CD14-positive monocyte (primary cell): ENCODE measurements around the gene TAOK1. TPM values are rescaled to one million over a fixed set of nuclear protein-coding genes. Genes with fewer than 3 reads are reported as not detected.

ENCODE experiments used
- DNase-seq, 3 donors: peaks; one replicate each; pipeline ENCODE4 v3.0.0-alpha.2; 2011 to 2022
- H2AFZ ChIP-seq: 2 replicates; pipeline ENCODE4 v1.6.0; 2012; ENCODE audit warnings: mild to moderate bottlenecking, low read depth, low read length, inconsistent platforms; ENCODE audit not compliant: insufficient read depth, poor library complexity, severe bottlenecking
- H3K27ac ChIP-seq, 2 donors: 1 replicate in 1 of 2; 2 replicates in 1 of 2; pipeline ENCODE4 v1.5.1; 2012 to 2013; ENCODE audit warnings: low read length in 2 of 2, control low read depth in 1 of 2, inconsistent platforms in 1 of 2, low read depth in 1 of 2, mild to moderate bottlenecking in 1 of 2
- H3K27me3 ChIP-seq, 2 donors: one replicate each; pipeline versions ENCODE4 v1.6.0 to v1.6.1; 2011 to 2013; ENCODE audit warnings: low read length in 2 of 2; ENCODE audit not compliant: control insufficient read depth in 2 of 2, insufficient read depth in 2 of 2
- H3K36me3 ChIP-seq, 2 donors: replicated peaks in 1 of 2; 1 replicate in 1 of 2; 2 replicates in 1 of 2; pipeline versions ENCODE4 v1.5.1 to v1.6.1; 2012 to 2013; ENCODE audit warnings: low read length in 2 of 2, control low read depth in 1 of 2, inconsistent platforms in 1 of 2, mild to moderate bottlenecking in 1 of 2; ENCODE audit not compliant: insufficient read depth in 2 of 2, control insufficient read depth in 1 of 2
- H3K4me1 ChIP-seq, 2 donors: 1 replicate in 1 of 2; 2 replicates in 1 of 2; pipeline versions ENCODE4 v1.5.1 to v1.6.1; 2012 to 2013; ENCODE audit warnings: low read length in 2 of 2, control low read depth in 1 of 2, inconsistent platforms in 1 of 2, mild to moderate bottlenecking in 1 of 2, moderate library complexity in 1 of 2; ENCODE audit not compliant: insufficient read depth in 2 of 2, control insufficient read depth in 1 of 2
- H3K4me2 ChIP-seq: replicated peaks from 2 replicates; pipeline ENCODE3; 2012; ENCODE audit warnings: low read length, moderate library complexity, mild to moderate bottlenecking; ENCODE audit not compliant: poor library complexity, severe bottlenecking; ENCODE audit errors: extremely low read depth
- H3K4me3 ChIP-seq, 3 experiments: fragments of 200-600 bp in 1 of 3; sonication (generic) in 1 of 3; replicated peaks in 1 of 3; 1 replicate in 2 of 3; 2 replicates in 1 of 3; pipeline ENCODE4 v1.5.1; 2011 to 2013; ENCODE audit warnings: low read length in 3 of 3, mild to moderate bottlenecking in 3 of 3, control low read depth in 2 of 3, low read depth in 2 of 3, inconsistent platforms in 1 of 3, moderate library complexity in 1 of 3
- H3K79me2 ChIP-seq: 2 replicates; pipeline ENCODE4 v1.6.0; 2012; ENCODE audit warnings: mild to moderate bottlenecking, control low read depth, inconsistent platforms, low read length, moderate library complexity; ENCODE audit not compliant: insufficient read depth
- H3K9ac ChIP-seq: 2 replicates; pipeline ENCODE4 v1.6.0; 2017; ENCODE audit warnings: low read length, mild to moderate bottlenecking; ENCODE audit not compliant: insufficient read depth, poor library complexity, severe bottlenecking
- H3K9me3 ChIP-seq, 2 donors: replicated peaks in 1 of 2; 1 replicate in 1 of 2; 2 replicates in 1 of 2; pipeline versions ENCODE4 v1.5.1 to v1.6.1; 2012 to 2013; ENCODE audit warnings: low read length in 2 of 2, control low read depth in 1 of 2; ENCODE audit not compliant: control insufficient read depth in 1 of 2, insufficient read depth in 1 of 2
- H4K20me1 ChIP-seq: 2 replicates; pipeline ENCODE4 v1.6.0; 2012; ENCODE audit warnings: mild to moderate bottlenecking, low read length, control low read depth, moderate library complexity; ENCODE audit not compliant: insufficient read depth
- H3K27ac Mint-ChIP-seq, 7 donors: one replicate each; pipeline ENCODE4 v1.8.0; 2020; ENCODE audit warnings: mild to moderate bottlenecking in 7 of 7, mixed read lengths in 7 of 7, moderate library complexity in 6 of 7, inconsistent platforms in 2 of 7
- H3K27me3 Mint-ChIP-seq, 3 donors: one replicate each; pipeline ENCODE4 v1.8.0; 2021 to 2022; ENCODE audit warnings: low read depth in 3 of 3, mild to moderate bottlenecking in 3 of 3, mixed read lengths in 3 of 3, moderate library complexity in 3 of 3, inconsistent platforms in 1 of 3
- H3K36me3 Mint-ChIP-seq, 2 donors: one replicate each; pipeline ENCODE4 v1.8.0; 2020; ENCODE audit warnings: mixed read lengths in 2 of 2, inconsistent platforms in 1 of 2, mild to moderate bottlenecking in 1 of 2
- H3K4me1 Mint-ChIP-seq: one replicate; pipeline ENCODE4 v1.8.0; 2020; ENCODE audit warnings: mild to moderate bottlenecking, mixed read lengths
- H3K4me3 Mint-ChIP-seq, 2 donors: one replicate each; pipeline ENCODE4 v1.8.0; 2020; ENCODE audit warnings: mild to moderate bottlenecking in 2 of 2, mixed read lengths in 2 of 2, moderate library complexity in 1 of 2
- H3K9me3 Mint-ChIP-seq, 7 donors: one replicate each; pipeline ENCODE4 v1.8.0; 2020 to 2022; ENCODE audit warnings: mixed read lengths in 7 of 7, mild to moderate bottlenecking in 6 of 7, moderate library complexity in 6 of 7, inconsistent platforms in 2 of 7
- WGBS: methylation state at CpG from one replicate; pipeline ENCODE4 v1.1.5; 2013; ENCODE audit warnings: missing lambda C conversion rate; ENCODE audit not compliant: insufficient coverage; 5-methylcytosine and 5-hydroxymethylcytosine counted together
- intact Hi-C, 2 donors: fragments of 100-400 bp; cut with micrococcal nuclease; formaldehyde crosslinking; loops; one replicate each; pipeline versions ENCODE4 v1.15.0 to v1.15.1; 2023
- polyA plus RNA-seq, 3 donors: library from polyadenylated mRNA; depleted of rRNA in 1 of 3; unstranded in 2 of 3; stranded (reverse) in 1 of 3; fragments of 300-500 nt in 2 of 3; fragments of >200 nt in 1 of 3; fragmentation: Illumina TruSeq in 2 of 3; gene quantifications; 1 replicate in 2 of 3; 2 replicates in 1 of 3; pipeline ENCODE4 v1.2.3, GENCODE V29; 2012 to 2021
- TF ChIP-seq, protein P1 (sequence below): fragments of 200-600 bp; IDR thresholded peaks from one replicate; pipeline ENCODE4 v1.8.0; 2022; ENCODE audit warnings: antibody characterized with exemption, mild to moderate bottlenecking

Gene TAOK1
- polyA plus RNA-seq, 3 donors = 2.4 to 13.9 (median 4.8) TPM

DNA sequence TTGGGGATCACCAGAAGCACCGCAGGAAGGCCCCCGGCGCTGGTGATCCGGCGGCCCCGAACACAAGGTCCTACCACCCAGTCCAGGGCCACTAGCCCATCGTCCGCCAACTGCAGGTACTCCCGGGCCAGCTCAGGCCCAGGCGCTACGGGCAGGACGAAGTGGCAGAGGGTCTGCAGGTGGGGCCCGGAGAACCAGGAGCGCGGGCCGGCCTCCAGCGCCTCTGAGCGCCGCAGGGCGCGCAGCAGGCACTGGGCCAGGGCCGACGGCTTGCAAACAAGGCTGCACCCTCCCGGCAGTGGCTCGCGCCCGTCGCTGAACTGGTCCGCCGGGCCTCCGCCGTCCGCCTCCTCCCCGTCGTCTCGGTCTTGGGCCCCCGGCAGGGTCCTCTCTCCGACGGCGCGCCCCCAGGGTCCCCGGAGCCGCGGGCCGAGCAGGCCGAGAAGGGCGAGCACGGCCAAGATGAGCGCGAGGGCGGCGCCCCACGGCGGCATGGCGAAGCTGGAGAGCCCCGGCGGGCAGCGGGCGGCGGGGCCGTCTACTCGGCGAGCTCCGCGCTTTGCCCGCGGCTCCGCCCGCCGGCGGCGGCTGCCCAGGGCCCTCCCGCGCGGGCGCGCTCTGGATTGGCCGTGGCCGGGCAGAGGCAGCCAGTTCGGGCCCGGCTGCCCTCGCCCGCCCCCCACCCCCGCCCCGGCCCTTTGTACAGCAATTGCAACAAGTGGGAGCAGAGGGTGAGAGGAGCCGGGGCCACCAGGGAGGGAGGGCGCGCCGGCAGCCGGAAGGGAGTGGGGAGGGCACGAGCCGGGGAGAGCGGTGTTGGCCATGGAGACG is 176.5 kb downstream of the TAOK1 start, which contains the start of gene ABHD15:
Gene ABHD15 (minus strand): TSS at position 565 of the 831 bp plus-strand sequence. CDS start 71 bp downstream, at position 494.
- Histone ChIP-seq H3K4me2 (peak within 1 kb of the TSS; percentile 100), H3K79me2 (peaks cover 41% of the 10 kb centered on the region), H4K20me1 (peaks cover 10% of the 10 kb centered on the region), H2AFZ (peak within 1 kb of the TSS; percentile 96), H3K9ac (peak within 1 kb of the TSS; percentile 58), H3K4me1 (peaks cover 46 to 48% of the 10 kb centered on the region in 2 donors), H3K9me3 (no peaks in the 10 kb centered on the region), H3K36me3 (no peaks in the 10 kb centered on the region), H3K4me3 (peak within 1 kb of the TSS; percentile 76 to 97 (median 87)), H3K27ac (peak within 1 kb of the TSS in 1 of 2 donors; percentile 70), H3K27me3 (no peaks in the 10 kb centered on the region)
- WGBS = under 1% methylated on average over 90 of the region's 94 CpGs
- peak in 2 of 3 donors; percentile 48 to 52 for DNase-seq
- H3K36me3 Mint-ChIP-seq = peaks cover 22% of the 10 kb centered on the region in 2 donors
- peaks cover 54% of the 10 kb centered on the region for H3K4me1 Mint-ChIP-seq
- no peaks in the 10 kb centered on the region for H3K9me3 Mint-ChIP-seq
- intact Hi-C loops = loop anchor here (10.0 kb wide), 2 partner anchors 48 to 202 kb away; no protein-coding TSS in a partner anchor
- H3K27me3 Mint-ChIP-seq = peaks cover 0 to 7% (median 2%) of the 10 kb centered on the region in 3 donors
- H3K27ac Mint-ChIP-seq = peak within 1 kb of the TSS in 6 of 7 donors; percentile 28 to 93 (median 72)
- H3K4me3 Mint-ChIP-seq = peak within 1 kb of the TSS; percentile 95 to 97
- TF ChIP-seq, protein P1, sequence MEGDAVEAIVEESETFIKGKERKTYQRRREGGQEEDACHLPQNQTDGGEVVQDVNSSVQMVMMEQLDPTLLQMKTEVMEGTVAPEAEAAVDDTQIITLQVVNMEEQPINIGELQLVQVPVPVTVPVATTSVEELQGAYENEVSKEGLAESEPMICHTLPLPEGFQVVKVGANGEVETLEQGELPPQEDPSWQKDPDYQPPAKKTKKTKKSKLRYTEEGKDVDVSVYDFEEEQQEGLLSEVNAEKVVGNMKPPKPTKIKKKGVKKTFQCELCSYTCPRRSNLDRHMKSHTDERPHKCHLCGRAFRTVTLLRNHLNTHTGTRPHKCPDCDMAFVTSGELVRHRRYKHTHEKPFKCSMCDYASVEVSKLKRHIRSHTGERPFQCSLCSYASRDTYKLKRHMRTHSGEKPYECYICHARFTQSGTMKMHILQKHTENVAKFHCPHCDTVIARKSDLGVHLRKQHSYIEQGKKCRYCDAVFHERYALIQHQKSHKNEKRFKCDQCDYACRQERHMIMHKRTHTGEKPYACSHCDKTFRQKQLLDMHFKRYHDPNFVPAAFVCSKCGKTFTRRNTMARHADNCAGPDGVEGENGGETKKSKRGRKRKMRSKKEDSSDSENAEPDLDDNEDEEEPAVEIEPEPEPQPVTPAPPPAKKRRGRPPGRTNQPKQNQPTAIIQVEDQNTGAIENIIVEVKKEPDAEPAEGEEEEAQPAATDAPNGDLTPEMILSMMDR = peak; percentile 5

DNA sequence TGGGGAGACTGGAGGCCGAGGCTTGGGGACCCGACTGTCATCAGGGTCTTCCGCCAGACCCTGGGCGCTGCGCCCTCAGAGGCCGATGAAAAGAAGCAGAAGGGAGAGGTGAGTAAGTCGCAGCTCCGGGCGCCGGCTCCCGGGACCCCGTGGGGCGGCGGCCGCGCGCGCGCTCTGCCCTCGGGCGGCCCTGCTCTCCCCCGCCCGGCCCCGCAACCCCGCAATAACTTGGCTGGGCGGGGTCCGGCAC is 177.1 kb downstream of the TAOK1 start:
- Histone ChIP-seq H3K9ac (peak overlapping the region; percentile 57), H2AFZ (peak overlapping the region; percentile 96), H3K79me2 (peaks cover 41% of the 10 kb centered on the region), H3K27ac (no peak overlapping the region), H3K27me3 (no peaks in the 10 kb centered on the region), H3K9me3 (no peaks in the 10 kb centered on the region), H3K4me1 (peaks cover 40 to 45% of the 10 kb centered on the region in 2 donors), H4K20me1 (peaks cover 16% of the 10 kb centered on the region), H3K4me3 (peak overlapping the region; percentile 76 to 97 (median 87)), H3K4me2 (peak overlapping the region; percentile 100), H3K36me3 (no peaks in the 10 kb centered on the region)
- intact Hi-C loops = loop anchor here (10.0 kb wide), 2 partner anchors 48 to 202 kb away; no protein-coding TSS in a partner anchor
- H3K9me3 Mint-ChIP-seq = no peaks in the 10 kb centered on the region
- DNase-seq = no peak
- peaks cover 0 to 7% (median 2%) of the 10 kb centered on the region in 3 donors for H3K27me3 Mint-ChIP-seq
- H3K4me3 Mint-ChIP-seq = peak overlapping the region; percentile 95 to 97
- H3K4me1 Mint-ChIP-seq = peaks cover 48% of the 10 kb centered on the region
- H3K27ac Mint-ChIP-seq = peak overlapping the region in 2 of 7 donors; percentile 50 to 68
- WGBS = 0% methylated on average over 26 of the region's 27 CpGs
- peaks cover 19 to 23% of the 10 kb centered on the region in 2 donors for H3K36me3 Mint-ChIP-seq
- TF ChIP-seq, protein P1 = no peak
